ENCODE measurements around the gene CDK13.

Gene CDK13

DNA sequence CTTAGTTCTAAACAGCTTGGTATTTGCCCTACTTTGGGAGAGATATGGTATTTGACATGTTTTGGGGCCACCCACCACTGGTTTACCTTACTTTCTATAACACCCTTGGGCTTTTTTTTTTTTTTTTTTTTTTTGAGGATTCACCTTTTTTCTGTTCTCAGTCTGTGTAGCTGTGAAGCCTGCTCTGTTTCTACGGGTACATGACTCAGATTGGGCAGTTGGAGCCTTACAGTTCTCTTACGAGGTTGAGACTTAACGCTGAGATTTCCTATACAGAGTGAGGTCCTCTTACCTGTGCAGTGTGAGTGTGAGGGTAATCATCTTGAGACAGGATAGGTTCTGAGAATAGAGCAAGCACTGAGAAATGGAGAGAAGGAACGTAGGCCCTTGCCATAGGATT, 77.5 kb downstream of the CDK13 start:
- no peak overlapping the region for H3K4me3 ChIP-seq (ENCODE audit: low read length)
- no peak for DNase-seq (ENCODE audit: low read depth)
- TF ChIP-seq, protein P1, sequence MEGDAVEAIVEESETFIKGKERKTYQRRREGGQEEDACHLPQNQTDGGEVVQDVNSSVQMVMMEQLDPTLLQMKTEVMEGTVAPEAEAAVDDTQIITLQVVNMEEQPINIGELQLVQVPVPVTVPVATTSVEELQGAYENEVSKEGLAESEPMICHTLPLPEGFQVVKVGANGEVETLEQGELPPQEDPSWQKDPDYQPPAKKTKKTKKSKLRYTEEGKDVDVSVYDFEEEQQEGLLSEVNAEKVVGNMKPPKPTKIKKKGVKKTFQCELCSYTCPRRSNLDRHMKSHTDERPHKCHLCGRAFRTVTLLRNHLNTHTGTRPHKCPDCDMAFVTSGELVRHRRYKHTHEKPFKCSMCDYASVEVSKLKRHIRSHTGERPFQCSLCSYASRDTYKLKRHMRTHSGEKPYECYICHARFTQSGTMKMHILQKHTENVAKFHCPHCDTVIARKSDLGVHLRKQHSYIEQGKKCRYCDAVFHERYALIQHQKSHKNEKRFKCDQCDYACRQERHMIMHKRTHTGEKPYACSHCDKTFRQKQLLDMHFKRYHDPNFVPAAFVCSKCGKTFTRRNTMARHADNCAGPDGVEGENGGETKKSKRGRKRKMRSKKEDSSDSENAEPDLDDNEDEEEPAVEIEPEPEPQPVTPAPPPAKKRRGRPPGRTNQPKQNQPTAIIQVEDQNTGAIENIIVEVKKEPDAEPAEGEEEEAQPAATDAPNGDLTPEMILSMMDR (conservative IDR thresholded peaks at IDR 0.05; ENCODE audit: low read length): no peak

DNA sequence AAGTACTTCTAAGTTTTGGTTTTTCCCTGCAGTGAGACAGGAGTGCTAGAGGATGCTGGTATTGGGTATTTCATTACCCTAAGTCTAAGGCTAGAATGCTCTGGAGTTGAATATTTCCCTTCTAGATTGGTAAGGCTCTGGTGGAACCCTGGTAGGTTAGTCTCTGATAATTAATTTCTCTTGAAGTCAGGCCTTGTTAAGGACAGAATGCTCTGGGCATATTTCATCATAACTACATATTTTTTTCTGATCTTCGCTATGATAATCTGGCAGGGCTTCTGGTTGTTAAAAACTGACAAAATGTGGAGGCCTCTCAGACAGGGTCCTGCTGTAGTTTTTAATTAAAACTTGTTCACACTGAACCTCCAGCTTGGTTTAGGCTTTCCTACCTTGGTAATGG, 83.8 kb downstream of the CDK13 start:
- no peak overlapping the region for H3K4me3 ChIP-seq (ENCODE audit: low read length)
- DNase-seq (ENCODE audit: low read depth): no peak
- TF ChIP-seq, protein P1 (conservative IDR thresholded peaks at IDR 0.05; ENCODE audit: low read length): no peak

DNA sequence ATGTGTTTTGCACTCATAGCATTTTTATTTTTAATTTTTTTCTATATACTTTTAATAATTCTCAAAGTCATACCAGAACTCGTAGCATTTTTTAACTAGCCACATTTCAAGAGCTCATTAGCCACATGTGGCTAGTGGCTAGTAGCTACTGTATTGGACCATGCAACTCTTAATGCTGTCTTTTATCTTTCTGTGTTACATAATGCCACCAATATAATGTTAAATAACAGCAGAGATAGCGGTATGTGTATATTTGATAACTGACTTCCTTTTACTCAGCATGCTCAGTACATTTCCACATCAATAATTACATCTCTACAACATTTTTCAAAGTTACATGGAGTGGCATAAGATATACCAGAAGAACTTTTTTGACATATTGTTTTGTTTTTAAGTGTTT, 91.4 kb downstream of the CDK13 start:
- TF ChIP-seq, protein P1 (conservative IDR thresholded peaks at IDR 0.05; ENCODE audit: low read length): no peak
- no peak overlapping the region for H3K4me3 ChIP-seq (ENCODE audit: low read length)
- DNase-seq (ENCODE audit: low read depth): no peak

DNA sequence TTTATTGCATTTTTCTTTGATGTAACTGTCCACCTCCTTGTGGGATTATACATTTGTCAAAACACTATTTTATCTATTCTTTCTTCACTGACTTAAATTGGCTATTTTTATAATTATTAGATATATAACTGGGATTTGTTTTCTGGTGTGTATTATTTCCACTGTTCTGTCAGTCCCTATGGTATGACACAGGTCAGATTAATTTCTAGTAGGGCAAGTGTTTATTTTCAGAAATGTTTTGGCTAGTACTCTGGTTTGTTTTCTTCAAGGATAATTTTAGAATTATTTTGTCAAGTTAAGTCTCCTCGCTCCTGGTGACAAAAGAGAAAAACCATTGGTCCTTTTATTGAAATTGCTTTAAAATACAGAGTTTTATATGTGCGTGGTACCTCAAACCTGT, 93.1 kb downstream of the CDK13 start:
- TF ChIP-seq, protein P1 (conservative IDR thresholded peaks at IDR 0.05; ENCODE audit: low read length): no peak
- no peak overlapping the region for H3K4me3 ChIP-seq (ENCODE audit: low read length)
- no peak for DNase-seq (ENCODE audit: low read depth)

DNA sequence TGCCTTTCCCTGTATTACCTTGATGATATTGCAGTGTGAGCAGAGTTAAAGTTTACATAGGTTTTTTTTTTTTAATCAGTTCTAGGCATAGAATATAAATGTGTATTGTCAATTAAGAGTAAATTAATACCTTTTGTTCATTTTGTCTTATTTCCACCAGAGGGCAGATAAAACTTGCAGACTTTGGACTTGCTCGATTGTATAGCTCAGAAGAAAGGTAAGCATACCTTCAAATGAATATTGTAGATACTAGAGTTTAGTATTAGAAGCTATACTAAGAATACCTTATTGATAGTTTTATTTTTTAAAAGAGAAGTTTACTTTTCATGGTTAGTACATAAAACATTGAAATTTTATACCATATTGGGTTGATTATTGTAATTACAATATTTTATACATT, 97.6 kb downstream of the CDK13 start:
- TF ChIP-seq, protein P1 (conservative IDR thresholded peaks at IDR 0.05; ENCODE audit: low read length): peak; percentile 26; the same call in 1 of the 2 replicates
- DNase-seq (ENCODE audit: low read depth): no peak
- no peak overlapping the region for H3K4me3 ChIP-seq (ENCODE audit: low read length)

DNA sequence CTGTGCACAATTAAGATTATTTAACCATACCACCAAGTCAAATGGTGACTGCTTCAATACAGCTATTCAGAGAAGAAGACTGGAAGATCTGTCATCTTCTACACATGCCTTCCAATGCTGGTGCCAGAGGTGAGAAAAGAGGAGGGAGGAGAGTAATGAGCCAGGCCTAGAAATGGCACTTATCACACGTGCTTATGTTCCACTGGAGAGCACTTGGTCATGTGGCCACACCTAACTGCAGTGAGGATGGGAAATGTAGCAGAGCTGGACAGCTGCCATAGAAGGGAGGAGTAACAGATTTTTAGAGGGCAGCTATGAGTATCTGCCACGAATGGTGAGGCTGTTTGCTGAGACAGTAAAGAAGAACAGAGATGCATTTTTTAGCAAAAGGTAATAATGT, 107.2 kb downstream of the CDK13 start:
- peak; percentile 31 for DNase-seq (ENCODE audit: low read depth)

DNA sequence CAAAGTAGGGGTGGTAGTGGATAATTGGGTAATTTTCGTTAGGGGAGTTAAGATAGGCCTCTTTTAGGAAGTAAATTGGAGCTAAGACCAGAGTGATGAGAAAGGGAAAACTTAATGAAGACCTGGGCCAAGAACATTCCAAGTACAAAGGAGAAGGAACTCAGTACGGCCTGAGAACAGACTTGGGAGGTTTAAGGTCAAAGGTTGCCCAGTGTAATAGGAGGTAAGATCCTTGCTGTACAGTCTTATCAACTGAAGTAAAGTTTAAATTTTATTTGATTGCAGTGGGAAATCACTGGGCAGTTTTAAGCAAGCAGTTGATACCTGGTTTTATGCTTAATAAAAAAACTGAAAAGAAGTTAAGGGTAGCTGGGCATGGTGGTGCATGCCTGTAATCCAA, 108.0 kb downstream of the CDK13 start:
- TF ChIP-seq, protein P1 (conservative IDR thresholded peaks at IDR 0.05; ENCODE audit: low read length): no peak
- H3K4me3 ChIP-seq (ENCODE audit: low read length): no peak overlapping the region
- no peak for DNase-seq (ENCODE audit: low read depth)

More for the DNA sequence above, 107.2 kb downstream of the CDK13 start:
- H3K4me3 ChIP-seq (ENCODE audit: low read length): no peak overlapping the region
- TF ChIP-seq, protein P1 (conservative IDR thresholded peaks at IDR 0.05; ENCODE audit: low read length): no peak
